HCT116 (cell line): ENCODE results near the gene GNAI2. TPM values are rescaled to one million over a fixed set of nuclear protein-coding genes. Genes with fewer than 3 reads are reported as not detected.

Experiments
- ATAC-seq: fragments of 200-7000 bp; cut with Tn5 transposase; 2 replicates; pipeline ENCODE4 v1.9.1; 2020; ENCODE audit warnings: mild to moderate bottlenecking, moderate library complexity
- BruUV-seq: library from RNA; stranded (reverse); fragments of 400-500 nt; replicated peaks from 2 replicates; lab custom pipeline; 2021; lab: Mats Ljungman, UMichigan
- CTCF ChIA-PET: fragments of 300-600 bp; sonication (Branson Sonifier 250); formaldehyde crosslinking; loops from one replicate; lab custom pipeline; 2021; ENCODE audit warnings: antibody characterized with exemption; lab: Charles Lee
- POLR2A ChIA-PET: fragments of 300-600, 350-600 bp; sonication (Branson Sonifier 250); formaldehyde crosslinking; loops from one replicate; lab custom pipeline; 2021; ENCODE audit warnings: antibody characterized with exemption; lab: Charles Lee
- RAD21 ChIA-PET, 2 experiments: fragments of 300-600 bp; sonication (Branson Sonifier 250); formaldehyde crosslinking; loops; one replicate each; lab custom pipeline; 2023; ENCODE audit warnings: low total read pairs in 2 of 2; ENCODE audit not compliant: uncharacterized antibody in 2 of 2, unreplicated experiment in 2 of 2, low non-redundant PET in 1 of 2; lab: Charles Lee
- DNase-seq: peaks from one replicate; pipeline ENCODE4 v3.0.0-alpha.2; 2010; ENCODE audit warnings: low read depth, low spot score
- H2AFZ ChIP-seq: fragments of 200-600 bp; shearing (Covaris generic), sonication (generic); 2 replicates; pipeline ENCODE4 v1.6.1; 2017; ENCODE audit warnings: low read depth, mixed run types, mixed read lengths, antibody characterized with exemption, low read length; ENCODE audit not compliant: poor library complexity, severe bottlenecking
- H3K27ac ChIP-seq: 2 replicates; pipeline ENCODE4 v1.5.1; 2012; ENCODE audit warnings: low read depth, low read length
- H3K27me3 ChIP-seq: fragments of 200-600 bp; sonication (generic); 2 replicates; pipeline ENCODE4 v1.6.1; 2016; ENCODE audit warnings: mixed run types, low read length, mixed read lengths; ENCODE audit not compliant: insufficient read depth
- H3K36me3 ChIP-seq, 2 experiments: fragments of 200-500 bp in 1 of 2; fragments of 200-600 bp in 1 of 2; sonication (Bioruptor generic) in 1 of 2; sonication (generic) in 1 of 2; 2 replicates each; pipeline versions ENCODE4 v1.5.1 to v1.6.1; 2014 to 2016; ENCODE audit warnings: low read length in 2 of 2, inconsistent platforms in 1 of 2, mixed read lengths in 1 of 2, mixed run types in 1 of 2; ENCODE audit not compliant: insufficient read depth in 2 of 2, control insufficient read depth in 1 of 2
- H3K4me1 ChIP-seq, 2 experiments: fragments of 200-600 bp in 1 of 2; sonication (generic) in 1 of 2; 2 replicates each; pipeline versions ENCODE4 v1.5.1 to v1.6.1; 2012 to 2017; ENCODE audit warnings: low read length in 2 of 2, inconsistent platforms in 1 of 2, mild to moderate bottlenecking in 1 of 2, mixed read lengths in 1 of 2, mixed run types in 1 of 2, moderate library complexity in 1 of 2; ENCODE audit not compliant: insufficient read depth in 2 of 2, control insufficient read depth in 1 of 2
- H3K4me2 ChIP-seq: fragments of 200-600 bp; sonication (generic); 2 replicates; pipeline ENCODE4 v1.6.1; 2017; ENCODE audit warnings: mixed run types, low read length, mixed read lengths
- H3K4me3 ChIP-seq, 2 experiments: fragments of 200-600 bp in 1 of 2; sonication (generic) in 1 of 2; replicated peaks in 1 of 2; 2 replicates each; pipeline ENCODE4 v1.5.1; 2011 to 2016; ENCODE audit warnings: low read length in 2 of 2, control low read depth in 1 of 2, low read depth in 1 of 2, mild to moderate bottlenecking in 1 of 2, mixed read lengths in 1 of 2, mixed run types in 1 of 2
- H3K79me2 ChIP-seq: fragments of 200-600 bp; sonication (generic); 2 replicates; pipeline ENCODE4 v1.6.1; 2017; ENCODE audit warnings: mild to moderate bottlenecking, mixed run types, low read length, moderate library complexity, mixed read lengths; ENCODE audit not compliant: insufficient read depth
- H3K9ac ChIP-seq: fragments of 200-600 bp; sonication (generic); 2 replicates; pipeline ENCODE4 v1.6.1; 2016; ENCODE audit warnings: low read length, mixed read lengths
- H3K9me2 ChIP-seq: fragments of 200-600 bp; sonication (generic), shearing (Covaris generic); 2 replicates; pipeline ENCODE4 v1.6.1; 2017; ENCODE audit warnings: mixed run types, mild to moderate bottlenecking, moderate library complexity; ENCODE audit not compliant: insufficient read depth
- H3K9me3 ChIP-seq, 2 experiments: fragments of 200-500 bp in 1 of 2; fragments of 200-600 bp in 1 of 2; sonication (Bioruptor generic) in 1 of 2; sonication (generic) in 1 of 2; 2 replicates each; pipeline ENCODE4 v1.6.1; 2014 to 2017; ENCODE audit warnings: low read length in 2 of 2, mixed read lengths in 2 of 2, inconsistent platforms in 1 of 2, low read depth in 1 of 2, mild to moderate bottlenecking in 1 of 2, mixed run types in 1 of 2, moderate library complexity in 1 of 2; ENCODE audit not compliant: control insufficient read depth in 1 of 2, insufficient read depth in 1 of 2
- H4K20me1 ChIP-seq: fragments of 200-600 bp; sonication (generic), shearing (Covaris generic); 2 replicates; pipeline ENCODE4 v1.6.1; 2017; ENCODE audit warnings: mixed run types, mild to moderate bottlenecking, moderate library complexity; ENCODE audit not compliant: insufficient read depth
- EZH2phosphoT487 ChIP-seq: fragments of 200-600 bp; IDR thresholded peaks from 2 replicates; pipeline ENCODE4 v1.6.1; 2018; ENCODE audit warnings: antibody characterized with exemption, borderline replicate concordance
- POLR2A ChIP-seq: IDR thresholded peaks from 2 replicates; pipeline ENCODE4 v1.7.0; 2011; ENCODE audit warnings: borderline replicate concordance; ENCODE audit not compliant: insufficient read depth, insufficient read length; ENCODE audit errors: extremely low read depth
- TCF7L2 ChIP-seq: IDR thresholded peaks from 2 replicates; pipeline ENCODE4 v1.7.0; 2011; ENCODE audit warnings: borderline replicate concordance, inconsistent platforms; ENCODE audit not compliant: insufficient read depth, insufficient read length; ENCODE audit errors: extremely low read depth
- ZBTB33 ChIP-seq: IDR thresholded peaks from 2 replicates; pipeline ENCODE4 v1.6.1; 2011; ENCODE audit warnings: mild to moderate bottlenecking, low read length, moderate library complexity; ENCODE audit not compliant: insufficient replicate concordance; ENCODE audit errors: extremely low read depth
- ZFX ChIP-seq: fragments of 450-650 bp; IDR thresholded peaks from 2 replicates; pipeline ENCODE4 v1.6.1; 2017
- intact Hi-C: fragments of 100-400 bp; cut with micrococcal nuclease; formaldehyde crosslinking; loops from 2 replicates; pipeline ENCODE4 v1.10.0; 2022
- total RNA-seq: library from RNA; stranded (reverse); gene quantifications from one replicate; pipeline ENCODE4 v1.2.1, GENCODE V29; 2021; ENCODE audit not compliant: unreplicated experiment
- TF ChIP-seq, protein P1 (sequence below), 3 experiments: fragments of 200-600 bp in 1 of 3; sonication (generic) in 1 of 3; IDR thresholded peaks in 2 of 3; conservative IDR thresholded peaks in 1 of 3; 2 replicates each; pipeline ENCODE4 v1.5.1; 2012 to 2017; ENCODE audit warnings: low read depth in 2 of 3, low read length in 2 of 3, antibody characterized with exemption in 1 of 3, borderline replicate concordance in 1 of 3, control low read depth in 1 of 3, mild to moderate bottlenecking in 1 of 3, mixed read lengths in 1 of 3, mixed run types in 1 of 3, moderate library complexity in 1 of 3; ENCODE audit not compliant: insufficient read depth in 1 of 3

Gene GNAI2
- total RNA-seq, 1 experiment from 2014 or later, result 170 TPM

GRCh38 chr3:50274371-50275104 is 38.5 kb downstream of the GNAI2 start:
- Histone ChIP-seq H3K27me3 (no peaks in the 10 kb centered on the region), H4K20me1 (no peaks in the 10 kb centered on the region), H3K9me3 (no peaks in the 10 kb centered on the region), H2AFZ (no peak overlapping the region), H3K36me3 (no peaks in the 10 kb centered on the region), H3K4me1 (peaks cover 37 to 48% of the 10 kb centered on the region in 2 experiments), H3K79me2 (no peaks in the 10 kb centered on the region), H3K4me3 (0 out of 4 replicates have a peak overlapping the region, but pooled peaks of 1 of the 2 experiments have one; percentile 9), H3K27ac (no peak overlapping the region), H3K9ac (no peak overlapping the region), H3K4me2 (peak overlapping the region; percentile 96), H3K9me2 (no peaks in the 10 kb centered on the region)
- TF ChIP-seq, protein P1, sequence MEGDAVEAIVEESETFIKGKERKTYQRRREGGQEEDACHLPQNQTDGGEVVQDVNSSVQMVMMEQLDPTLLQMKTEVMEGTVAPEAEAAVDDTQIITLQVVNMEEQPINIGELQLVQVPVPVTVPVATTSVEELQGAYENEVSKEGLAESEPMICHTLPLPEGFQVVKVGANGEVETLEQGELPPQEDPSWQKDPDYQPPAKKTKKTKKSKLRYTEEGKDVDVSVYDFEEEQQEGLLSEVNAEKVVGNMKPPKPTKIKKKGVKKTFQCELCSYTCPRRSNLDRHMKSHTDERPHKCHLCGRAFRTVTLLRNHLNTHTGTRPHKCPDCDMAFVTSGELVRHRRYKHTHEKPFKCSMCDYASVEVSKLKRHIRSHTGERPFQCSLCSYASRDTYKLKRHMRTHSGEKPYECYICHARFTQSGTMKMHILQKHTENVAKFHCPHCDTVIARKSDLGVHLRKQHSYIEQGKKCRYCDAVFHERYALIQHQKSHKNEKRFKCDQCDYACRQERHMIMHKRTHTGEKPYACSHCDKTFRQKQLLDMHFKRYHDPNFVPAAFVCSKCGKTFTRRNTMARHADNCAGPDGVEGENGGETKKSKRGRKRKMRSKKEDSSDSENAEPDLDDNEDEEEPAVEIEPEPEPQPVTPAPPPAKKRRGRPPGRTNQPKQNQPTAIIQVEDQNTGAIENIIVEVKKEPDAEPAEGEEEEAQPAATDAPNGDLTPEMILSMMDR (IDR thresholded peaks at IDR 0.05 in 2 of 3, conservative IDR thresholded peaks at IDR 0.05 in 1 of 3; ENCODE audit: borderline replicate concordance in 1 of 3, insufficient read depth in 1 of 3, low read depth in 2 of 3, low read length in 2 of 3), result peak in 2 of 3 experiments; percentile 79 to 95; a peak in 4 of 6 replicates
- TF ChIP-seq ZFX (no peak), TCF7L2 (peak; percentile 47), POLR2A (no peak), ZBTB33 (no peak), EZH2phosphoT487 (no peak)
- ChIA-PET CTCF (interaction anchor here (0.6 to 2.4 kb wide), 6 partner anchors 10 to 80 kb away, joined by 3 to 9 read pairs (median 4); partner anchors contain the start of gene IFRD2), POLR2A (interaction anchor here (0.9 to 1.3 kb wide), 2 partner anchors 28 to 80 kb away, joined by 3 read pairs; no protein-coding TSS in a partner anchor), RAD21 (interaction anchor here in 1 of 2 experiments (0.7 kb wide), 1 partner anchor 15 kb away, joined by 3 read pairs; no protein-coding TSS in a partner anchor)
- ATAC-seq (peak; percentile 71), DNase-seq (no peak)
- intact Hi-C loops, result loop anchor here (1.0 to 5.0 kb wide), 3 partner anchors 50 to 152 kb away; no protein-coding TSS in a partner anchor
- BruUV-seq, result no TSS peak
